ENCODE data around the gene PTPRT.

- TF ChIP-seq CTCF (conservative IDR thresholded peaks at IDR 0.05; ENCODE audit: low read depth, low read length) (no peak), EZH2 (IDR thresholded peaks at IDR 0.05; ENCODE audit: low read length, unreplicated experiment) (no peak)
These were observed 137.2 kb downstream of the PTPRT start for GRCh38 chr20:43052532-43052931.

All from PC-3 (cell line).